ENCODE measurements around the gene PCDHGA7.
"Not testable (repeated sequence)": the region's sequence is repeated elsewhere in the genome, so short reads cannot be mapped to it uniquely, and the experiment has no call there.

Gene PCDHGA7

GRCh38 chr5:141369994-141370848 lies 12.3 kb upstream of the PCDHGA7 start, which contains the start of gene PCDHGB3:
PCDHGB3 (plus strand) TSS chr5:141370242; CDS start chr5:141370395, 153 bp downstream.
- no peak for DNase-seq

- DNase-seq = no peak
Observed at GRCh38 chr5:141371572-141372475, 10.7 kb upstream of the PCDHGA7 start.

- no peak for DNase-seq
Observed at GRCh38 chr5:141373673-141374317, 8.7 kb upstream of the PCDHGA7 start, which contains the start of gene PCDHGA6. PCDHGA6 (plus strand) TSS chr5:141373891; CDS start chr5:141374084, 193 bp downstream.

- no peak for DNase-seq
Observed at GRCh38 chr5:141374627-141375026, 7.9 kb upstream of the PCDHGA7 start.

- not testable (repeated sequence) for DNase-seq
Observed at GRCh38 chr5:141375444-141376155, 6.9 kb upstream of the PCDHGA7 start.

- no peak for DNase-seq
Observed at GRCh38 chr5:141383345-141383744, 803 bp downstream of the PCDHGA7 start.

GRCh38 chr5:141384471-141385267 lies 2.1 kb downstream of the PCDHGA7 start:
- DNase-seq = no peak

- not testable (repeated sequence) for DNase-seq
Observed at GRCh38 chr5:141387557-141388311, 5.2 kb downstream of the PCDHGA7 start, which contains the start of gene PCDHGB4. PCDHGB4 (plus strand) TSS chr5:141387698; CDS start chr5:141387885, 187 bp downstream.

- no peak for DNase-seq
Observed at GRCh38 chr5:141388661-141389060, 6.1 kb downstream of the PCDHGA7 start.

- DNase-seq = no peak
Observed at GRCh38 chr5:141389153-141390042, 6.9 kb downstream of the PCDHGA7 start.

- DNase-seq = no peak
Observed at GRCh38 chr5:141392429-141393198, 10.1 kb downstream of the PCDHGA7 start, which contains the start of gene PCDHGA8. PCDHGA8 (plus strand) TSS chr5:141392633; CDS start chr5:141392814, 181 bp downstream.

- DNase-seq = no peak
Observed at GRCh38 chr5:141393267-141393666, 10.7 kb downstream of the PCDHGA7 start.

- not testable (repeated sequence) for DNase-seq
Observed at GRCh38 chr5:141394401-141395187, 12.1 kb downstream of the PCDHGA7 start.

- not testable (repeated sequence) for DNase-seq
Observed at GRCh38 chr5:141397756-141398551, 15.4 kb downstream of the PCDHGA7 start, which contains the start of gene PCDHGB5. PCDHGB5 (plus strand) TSS chr5:141397947; CDS start chr5:141398128, 181 bp downstream.

- no peak for DNase-seq
Observed at GRCh38 chr5:141398608-141399007, 16.1 kb downstream of the PCDHGA7 start.

GRCh38 chr5:141399555-141400258 lies 17.2 kb downstream of the PCDHGA7 start:
- DNase-seq = no peak
